DMS53 (cell line): ENCODE results near the gene MRPL2.
A peak's percentile ranks its signal among the peaks of the same experiment; 100 is the strongest.

Source experiments
- DNase-seq: peaks from one replicate; lab custom pipeline; 2025; lab: John Stamatoyannopoulos, UW

Gene MRPL2

DNA sequence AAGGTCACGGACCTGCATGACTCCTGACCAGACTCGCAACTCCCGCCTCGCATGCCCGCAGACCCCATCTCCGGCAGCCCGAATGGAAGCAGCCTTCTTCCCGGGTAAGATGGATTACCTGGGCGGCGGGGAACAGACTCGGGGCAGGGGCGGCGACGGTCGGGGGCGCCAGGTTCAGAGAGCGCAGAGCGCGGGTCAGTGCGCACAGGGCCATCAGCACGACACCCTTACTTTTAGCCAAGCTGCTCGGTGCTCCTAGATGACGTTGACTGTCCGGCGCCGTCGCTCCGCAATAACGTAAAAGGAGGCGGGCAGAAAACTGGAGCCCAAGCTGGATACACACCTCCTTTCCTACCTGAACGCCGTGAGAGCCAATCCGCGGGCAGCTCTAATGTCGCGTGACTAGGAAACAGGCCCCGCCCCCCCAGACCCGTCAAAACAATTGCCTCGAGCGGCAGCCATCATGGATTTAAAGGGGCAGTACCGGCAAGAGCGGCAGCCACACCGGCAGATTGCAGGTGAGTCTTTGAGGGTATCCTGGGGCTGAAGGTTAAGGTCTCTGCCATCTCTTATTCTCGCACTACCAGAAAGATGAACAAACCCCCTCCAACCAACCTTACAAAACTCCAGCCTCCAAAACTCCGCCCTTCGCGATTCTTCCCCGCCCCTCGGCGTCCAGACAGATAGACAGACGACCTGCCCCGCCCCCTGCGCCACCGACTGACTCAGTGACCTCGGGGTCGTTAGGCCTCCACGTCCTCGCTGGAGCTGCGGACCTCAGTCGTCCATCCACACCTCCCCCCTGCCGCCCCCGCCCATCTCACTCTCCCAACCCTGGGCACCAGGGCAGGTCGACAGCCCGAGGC, at the start of gene MRPL2, which contains the start of gene KLC4:
TSS of gene MRPL2 (minus strand) at position 267 of the 866 bp plus-strand sequence. CDS start at position 214, 53 bp downstream.
TSS of gene KLC4 (plus strand) at position 464 of the 866 bp plus-strand sequence. CDS start 1,705 bp downstream, outside the sequence.
- peak; percentile 100 for DNase-seq

DNA sequence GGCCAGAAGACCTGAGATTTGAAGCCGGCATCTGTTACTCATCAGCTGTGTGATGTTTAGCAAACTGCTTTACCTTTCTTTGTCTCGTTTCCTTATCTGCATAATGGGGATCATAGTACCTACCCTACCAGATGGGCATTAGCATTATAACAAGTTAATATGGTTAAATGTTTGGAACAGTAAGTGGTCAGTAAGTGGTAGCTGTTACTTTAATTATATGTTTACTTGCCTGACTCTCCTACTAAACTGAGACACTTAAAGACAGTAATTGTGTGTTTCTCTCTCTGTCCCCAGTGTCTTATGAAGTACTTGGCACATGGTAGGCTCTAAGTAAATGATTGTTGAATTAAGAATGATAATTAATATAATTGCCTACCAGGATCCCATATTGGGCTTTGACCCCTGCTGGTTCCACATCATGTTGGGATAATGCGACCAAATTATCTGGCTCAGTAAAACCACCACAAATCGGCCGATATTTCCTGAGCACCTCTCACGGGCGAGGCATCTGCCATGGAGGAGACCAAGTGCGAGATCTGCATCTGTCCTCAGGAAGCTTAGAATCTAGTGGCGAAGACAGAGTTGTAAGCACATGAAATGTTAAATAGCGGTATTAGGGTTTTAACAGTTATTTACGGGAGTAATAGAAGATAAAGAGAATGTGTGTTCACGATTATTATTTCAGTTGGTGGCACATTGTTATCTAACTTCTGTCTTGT, 48.3 kb upstream of the MRPL2 start:
- DNase-seq: no peak

DNA sequence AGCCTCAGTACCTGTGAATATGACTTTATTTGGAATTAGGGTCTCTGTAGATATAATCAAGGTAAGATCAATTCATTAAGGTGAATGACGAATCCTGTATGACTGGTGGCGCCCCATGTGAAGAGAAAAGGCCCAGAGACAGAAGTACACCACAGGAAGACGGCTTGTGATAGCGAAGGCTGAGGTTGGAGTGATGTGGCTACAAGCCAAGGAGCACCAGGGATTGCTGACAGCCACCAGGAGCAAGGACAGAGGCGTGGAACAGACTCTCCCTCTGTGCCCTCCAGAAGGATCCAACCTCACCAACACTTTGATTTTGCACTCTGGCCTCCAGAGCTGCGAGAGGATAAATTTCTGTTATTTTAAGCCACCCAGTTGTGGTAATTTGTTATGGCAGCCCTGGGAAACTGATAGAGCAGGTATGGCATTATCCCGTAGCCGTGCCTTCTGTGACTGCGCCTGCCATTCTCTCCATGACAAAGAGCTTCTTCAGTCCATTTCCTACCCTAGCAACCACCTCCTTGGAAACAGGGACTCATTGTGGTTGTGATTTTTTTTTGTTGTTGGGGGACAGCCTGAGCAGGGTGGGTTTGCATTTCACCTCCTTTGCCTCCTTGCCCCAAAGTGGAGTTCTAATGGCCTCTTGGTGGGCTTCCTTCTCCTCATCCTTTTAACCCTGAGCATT, 46.4 kb upstream of the MRPL2 start:
- no peak for DNase-seq

DNA sequence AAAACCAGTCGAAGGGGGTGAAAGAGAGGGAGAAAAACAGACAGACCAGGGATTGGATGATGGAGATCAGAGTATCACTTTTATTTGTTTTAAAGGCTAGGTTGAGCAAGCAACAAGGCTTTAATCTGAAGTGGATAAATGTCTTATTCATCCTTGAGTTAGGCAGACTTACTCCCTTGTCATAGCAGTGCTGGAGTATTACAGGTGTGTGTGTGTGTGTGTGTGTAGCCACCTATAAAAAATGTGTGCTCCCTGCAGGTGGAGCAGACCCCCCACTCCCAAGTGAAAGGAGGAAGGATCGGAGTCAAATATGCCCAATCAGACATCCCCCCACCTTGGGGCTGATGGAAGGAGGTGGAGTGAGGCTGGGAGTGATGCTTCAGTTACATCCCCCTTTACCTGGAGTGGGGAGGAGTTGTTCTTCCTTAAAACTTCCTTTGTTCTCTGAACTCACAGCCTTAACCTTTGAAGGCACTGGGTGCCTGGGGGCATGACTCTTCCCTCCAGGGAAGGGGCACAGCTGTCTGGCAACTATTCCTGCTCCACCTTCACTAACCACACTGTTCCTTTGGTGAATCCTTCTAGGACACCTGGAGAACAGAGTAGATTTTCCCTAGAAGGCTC, 44.1 kb upstream of the MRPL2 start:
- DNase-seq: no peak

DNA sequence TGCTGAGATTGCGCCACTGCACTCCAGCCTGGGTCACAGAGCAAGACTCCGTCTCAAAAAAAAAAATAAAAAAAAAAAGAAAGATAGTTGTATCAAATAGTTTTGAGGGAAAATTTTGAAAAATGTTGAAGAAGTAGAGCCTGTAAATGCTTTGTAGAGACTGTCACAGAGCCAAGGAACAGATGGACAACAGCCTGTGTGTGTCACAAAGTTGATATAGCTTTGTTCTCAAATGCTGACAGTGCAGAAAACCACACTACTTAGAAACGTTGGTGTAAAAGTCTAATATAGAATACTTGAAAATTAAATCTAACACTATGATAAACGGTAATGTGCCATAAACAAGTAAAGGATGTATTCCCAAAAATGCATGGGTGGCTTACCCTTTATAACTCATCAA, 42.3 kb upstream of the MRPL2 start:
- no peak for DNase-seq

DNA sequence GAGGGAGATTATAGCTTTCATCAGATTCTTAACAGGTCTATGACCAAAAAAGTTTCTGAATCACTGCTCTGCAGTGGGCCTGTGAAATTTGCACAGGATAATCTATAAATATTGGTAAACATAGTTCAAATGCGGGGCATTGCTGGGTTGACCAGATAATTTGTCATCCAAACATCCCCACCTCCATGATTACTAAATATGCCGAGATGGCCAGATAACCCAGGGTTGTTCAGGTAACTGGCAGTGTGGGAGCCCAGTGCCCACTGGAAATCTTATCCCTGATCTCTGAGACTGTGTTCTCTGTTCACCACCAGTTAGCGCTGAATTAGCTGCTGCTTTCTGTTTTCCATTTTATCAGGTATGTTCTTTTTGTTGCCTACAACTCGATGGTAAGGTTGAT, 38.3 kb upstream of the MRPL2 start:
- no peak for DNase-seq

DNA sequence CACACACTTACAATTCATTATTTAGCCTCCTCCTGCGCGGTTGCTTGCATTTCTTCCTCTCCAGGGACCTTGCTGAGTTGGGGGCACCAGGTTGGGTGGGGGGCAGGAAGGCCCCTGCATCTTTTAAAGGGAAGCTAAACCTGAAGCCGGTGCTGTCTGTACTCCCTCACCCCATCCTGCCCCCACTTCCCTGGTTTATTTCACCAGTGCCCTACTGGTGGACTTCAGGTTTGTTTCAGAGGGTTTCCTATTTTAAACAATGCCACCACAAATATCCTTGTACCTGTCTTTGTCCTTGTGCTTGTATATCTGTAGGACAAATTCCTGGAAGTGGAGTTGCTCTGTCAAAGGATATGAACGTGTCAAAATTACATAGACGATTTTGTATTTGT, 37.9 kb upstream of the MRPL2 start:
- DNase-seq: no peak

DNA sequence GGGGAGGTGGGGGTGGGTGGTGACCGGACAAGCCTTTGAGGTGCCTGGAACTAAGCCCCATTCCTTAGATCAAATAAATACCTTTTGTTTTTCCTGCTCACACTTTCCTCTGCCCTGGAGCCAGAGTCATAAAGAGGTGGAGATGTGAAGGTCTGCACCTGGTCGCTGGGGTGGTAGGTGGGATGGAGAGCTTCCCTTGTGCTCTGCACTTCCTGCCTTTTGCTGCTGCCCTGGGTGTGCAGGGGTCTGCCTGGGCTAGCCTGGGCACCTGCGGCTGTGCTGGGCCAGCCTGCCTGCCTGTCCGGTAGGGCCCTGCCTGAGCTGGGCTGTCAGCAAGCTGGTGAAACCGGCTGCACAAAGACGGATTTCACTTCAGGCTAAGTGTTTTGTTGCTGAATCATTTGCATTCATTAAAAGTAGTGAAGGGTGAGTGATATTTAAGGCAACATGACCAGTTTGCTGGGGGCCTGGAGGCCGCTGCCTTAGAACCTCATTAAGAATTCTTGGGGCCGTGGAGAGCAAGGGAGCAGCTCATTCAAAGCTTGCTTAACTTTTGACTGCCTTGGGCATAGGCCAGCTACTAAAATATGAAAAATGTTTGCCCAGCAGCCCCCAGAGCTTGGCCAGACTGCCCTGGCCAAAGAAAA, 37.3 kb upstream of the MRPL2 start:
- no peak for DNase-seq

DNA sequence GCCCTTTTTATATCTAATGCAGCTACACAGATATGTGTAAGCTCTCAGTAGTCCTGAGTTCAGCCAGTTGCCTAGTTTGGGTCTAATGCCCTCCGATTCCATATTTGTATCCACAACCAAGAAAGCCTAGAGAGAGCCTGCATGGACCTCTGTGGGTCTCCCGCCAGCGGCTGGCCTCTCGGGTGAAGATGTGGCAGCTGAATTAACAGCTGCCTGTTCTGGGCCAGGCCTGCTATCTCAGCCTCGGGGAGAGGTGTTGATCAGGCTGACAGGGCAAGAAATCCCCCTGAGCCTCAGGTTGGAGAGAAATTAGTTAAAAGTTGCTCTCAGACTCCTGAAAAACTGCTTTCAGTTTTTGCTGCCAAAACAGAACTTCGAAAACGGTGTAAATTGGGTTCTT, 36.7 kb upstream of the MRPL2 start:
- no peak for DNase-seq

DNA sequence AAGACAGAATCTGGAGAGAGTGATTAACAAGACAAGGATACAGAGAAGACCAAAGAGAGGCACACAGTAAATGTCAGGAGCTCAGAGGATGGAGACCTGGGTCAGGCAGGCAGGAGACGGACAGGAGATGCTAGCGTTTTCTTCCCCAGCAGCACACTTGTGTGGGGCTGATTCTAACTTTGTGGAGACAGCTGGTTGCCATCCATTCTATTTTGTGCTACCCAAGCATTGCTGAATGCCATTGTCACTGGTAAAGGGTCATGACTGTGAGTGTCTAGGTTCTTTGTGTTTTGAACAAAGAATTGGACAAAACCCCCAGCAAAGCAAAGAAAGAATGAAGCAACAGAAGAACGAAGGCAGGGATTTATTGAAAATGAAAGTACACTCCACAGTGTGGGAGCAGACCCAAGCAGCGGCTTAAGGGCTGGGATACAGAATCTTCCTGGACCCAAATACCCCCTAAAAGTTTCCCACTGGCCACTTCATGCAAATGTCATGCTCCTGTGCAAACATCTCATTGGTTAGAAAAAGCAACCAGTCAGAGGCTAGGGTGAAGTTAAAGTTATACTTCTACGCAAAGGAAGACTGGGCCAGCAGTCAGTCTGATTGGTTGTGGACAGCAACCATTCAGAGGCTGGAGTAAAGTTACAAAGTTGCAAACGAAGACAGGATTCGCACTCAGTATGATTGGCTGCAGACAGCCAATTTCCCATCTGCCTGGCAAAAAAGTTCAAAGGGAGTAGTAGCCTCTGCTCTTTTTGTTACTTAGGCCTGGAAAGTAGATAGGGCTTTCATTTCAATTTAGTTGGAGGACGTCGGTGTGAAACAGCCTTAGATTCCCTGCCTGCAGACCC, 34.4 kb upstream of the MRPL2 start:
- DNase-seq: no peak

DNA sequence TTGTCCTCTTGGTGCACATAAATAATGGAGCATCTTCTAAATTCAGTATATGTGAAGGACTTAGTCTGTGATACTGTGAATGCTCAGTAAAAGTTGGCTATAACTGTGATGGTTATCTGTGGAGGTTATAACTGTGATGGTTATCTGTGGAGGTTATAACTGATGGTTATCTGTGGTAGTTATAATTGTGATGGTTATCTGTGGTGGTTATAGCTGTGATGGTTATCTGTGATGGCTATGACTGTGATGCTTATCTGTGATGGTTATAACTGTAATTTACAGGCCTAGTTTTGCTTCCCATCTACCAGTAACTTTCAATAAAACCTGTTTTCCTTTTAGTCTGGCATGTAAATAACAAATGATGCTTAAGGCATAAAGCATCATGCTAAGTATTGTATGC, 33.4 kb upstream of the MRPL2 start:
- DNase-seq: no peak

DNA sequence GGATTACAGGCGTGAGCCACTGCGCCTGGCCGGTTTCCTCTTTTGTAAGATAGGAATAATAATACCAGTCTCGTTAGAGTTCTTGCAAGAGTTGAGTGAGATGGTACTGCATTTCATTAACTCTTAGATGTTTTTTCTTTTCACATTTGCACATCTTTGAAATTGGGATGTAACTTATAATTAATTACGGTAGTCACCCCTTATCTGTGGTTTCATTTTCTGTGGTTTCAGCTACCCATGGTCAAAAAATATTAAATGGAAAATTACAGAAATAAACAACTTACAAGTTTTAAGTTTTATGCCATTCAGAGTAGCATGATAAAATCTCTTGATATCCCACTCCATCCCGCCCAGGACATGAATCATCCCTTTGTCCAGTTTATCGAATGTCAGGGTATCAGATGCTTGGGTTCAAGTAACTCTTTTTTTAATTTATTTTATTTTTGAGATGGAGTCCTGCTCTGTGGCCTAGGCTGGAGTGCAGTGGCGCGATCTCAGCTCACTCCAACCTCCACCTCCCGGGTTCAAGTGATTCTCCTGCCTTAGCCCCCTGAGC, 32.3 kb upstream of the MRPL2 start:
- no peak for DNase-seq

DNA sequence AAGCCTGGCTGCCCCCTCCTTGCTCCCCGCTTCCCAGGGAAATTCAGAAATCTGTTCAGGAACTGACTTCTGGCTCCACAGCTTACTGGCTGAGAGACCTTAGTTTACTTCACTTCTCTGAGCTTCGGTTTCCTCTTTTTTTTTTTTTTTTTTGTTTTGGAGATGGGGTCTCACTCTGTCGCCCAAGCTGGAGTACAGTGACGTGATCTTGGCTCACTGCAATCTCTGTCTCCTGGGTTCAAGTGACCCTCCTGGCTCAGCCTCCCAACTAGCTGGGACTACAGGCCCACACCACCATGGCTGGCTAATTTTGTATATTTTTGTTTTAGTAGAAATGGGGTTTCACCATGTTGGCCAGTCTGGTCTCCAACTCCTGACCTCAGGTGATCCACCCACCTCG, 31.8 kb upstream of the MRPL2 start:
- DNase-seq: no peak

DNA sequence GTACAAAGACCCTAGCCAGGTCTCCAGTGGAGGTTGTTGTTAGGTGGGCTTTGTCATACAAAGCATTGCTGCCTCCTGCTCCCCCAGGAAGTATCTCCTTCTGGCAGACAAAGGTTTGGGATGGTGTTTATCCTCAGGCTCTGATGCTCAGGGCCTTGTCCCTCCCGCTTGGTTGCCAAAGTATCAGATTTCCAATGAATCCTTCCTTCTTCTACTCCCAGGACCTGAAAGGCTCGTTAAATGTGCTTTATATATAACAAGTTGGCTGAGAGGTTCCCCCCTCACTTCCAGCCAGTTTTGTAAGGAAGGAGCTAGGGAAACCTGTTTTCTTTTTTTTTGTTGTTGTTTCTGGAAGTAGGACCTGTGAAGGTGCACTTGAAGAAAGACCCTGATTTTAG, 31.3 kb upstream of the MRPL2 start:
- DNase-seq: peak; percentile 10

DNA sequence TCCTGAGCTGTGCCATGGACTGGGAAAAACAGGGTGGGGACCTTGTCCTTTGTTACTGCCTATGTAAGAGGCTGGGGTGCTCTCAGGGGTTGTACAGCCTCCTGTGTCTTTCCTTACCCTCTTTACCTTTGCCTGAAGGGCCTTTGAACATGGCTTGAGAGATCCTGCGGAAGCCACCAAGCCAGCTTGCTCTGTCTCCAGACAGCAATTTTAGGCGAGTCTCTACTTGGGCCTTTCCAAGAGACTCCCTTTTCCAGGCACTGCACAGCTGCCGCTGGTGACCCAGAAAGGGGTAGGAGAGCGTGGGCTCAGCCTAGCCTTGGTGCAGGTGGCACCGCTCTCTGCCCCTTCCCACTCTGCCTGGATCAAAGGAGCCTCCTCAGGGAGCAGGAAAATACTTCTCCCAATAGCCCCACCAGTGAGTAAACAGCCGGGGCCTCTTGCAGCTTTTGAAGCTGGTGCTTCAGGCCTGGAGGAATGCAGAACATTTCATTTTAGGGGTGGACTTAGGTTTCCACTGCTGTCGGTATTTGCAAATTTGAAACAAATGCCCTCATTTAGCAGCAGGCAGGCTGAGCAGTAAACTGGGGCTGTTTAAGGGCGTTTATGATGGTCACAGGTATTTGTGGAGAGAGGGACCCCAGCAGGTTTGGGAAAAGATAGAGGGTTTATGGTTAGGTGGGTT, 30.8 kb upstream of the MRPL2 start:
- DNase-seq: no peak

DNA sequence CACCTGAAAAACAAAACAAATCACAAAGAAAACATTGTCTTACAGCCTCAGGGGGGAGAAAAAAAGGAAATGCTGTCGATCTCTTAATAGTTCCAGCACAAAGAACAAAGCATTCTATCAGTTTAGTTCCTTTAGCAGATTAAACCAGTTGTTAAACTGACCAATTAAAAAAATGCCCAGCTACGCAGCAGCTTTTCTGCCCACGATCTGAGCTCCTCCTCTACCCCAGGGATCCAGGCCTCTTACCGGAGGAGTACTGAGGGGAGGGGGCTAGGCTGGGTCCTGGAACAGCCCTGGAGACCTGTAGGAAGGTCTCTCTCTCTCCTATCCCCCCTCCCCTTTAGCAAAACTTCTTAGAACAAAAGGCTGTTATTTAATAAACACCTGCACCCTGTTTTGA, 30.2 kb upstream of the MRPL2 start:
- DNase-seq: no peak

DNA sequence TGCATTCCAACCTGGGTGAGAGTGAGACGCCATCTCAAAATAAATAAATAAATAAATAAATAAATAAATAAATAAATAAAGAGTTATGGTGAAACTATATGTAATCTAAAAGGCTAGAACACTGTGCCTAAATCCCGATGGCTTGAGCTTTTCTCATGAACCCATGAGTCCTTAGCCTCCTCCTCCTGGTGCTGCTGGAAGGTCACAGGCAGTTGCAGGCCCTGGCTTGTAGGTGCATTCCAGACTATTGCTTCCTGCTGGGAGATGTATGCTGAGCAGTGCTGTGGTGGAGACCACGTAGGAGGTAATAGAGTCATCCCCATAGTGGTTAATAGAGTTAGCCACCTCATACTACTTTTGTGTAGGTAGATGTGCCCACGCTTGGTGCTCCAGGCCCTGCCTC, 29.4 kb upstream of the MRPL2 start:
- DNase-seq: no peak

DNA sequence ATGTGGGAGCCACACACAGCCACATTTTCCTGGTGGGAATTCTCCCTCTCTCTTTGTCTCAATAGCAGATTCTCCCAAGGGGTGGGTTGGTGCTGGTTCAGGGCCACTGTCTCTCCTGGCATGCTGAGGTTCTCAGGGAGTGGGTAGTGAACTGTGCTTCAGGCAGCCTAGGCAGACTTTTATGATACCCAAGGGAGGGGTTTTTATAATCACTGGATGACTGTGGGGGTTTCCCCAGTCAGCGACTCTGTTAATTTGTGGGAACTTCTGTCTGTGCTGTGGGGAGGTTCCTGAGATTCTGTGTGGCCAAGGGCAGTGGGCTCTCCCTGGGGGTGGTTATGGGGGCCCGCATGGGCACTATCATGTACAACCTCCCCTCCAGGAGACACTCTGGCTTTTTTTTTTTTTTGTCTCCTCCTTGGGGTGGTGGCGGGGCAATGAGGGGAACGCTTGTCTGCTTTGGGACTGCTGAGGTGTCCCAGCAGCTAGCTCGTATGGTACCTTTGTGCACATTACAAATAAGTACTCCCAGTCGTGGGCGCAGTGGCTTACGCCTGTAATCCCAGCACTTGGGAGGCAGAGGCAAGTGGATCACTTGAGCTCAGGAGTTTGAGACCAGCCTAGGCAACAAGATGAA, 26.9 kb upstream of the MRPL2 start:
- no peak for DNase-seq
